Adrenal gland (tissue), 12 donors: Measurements from ENCODE around the gene FN3K. TPM values are rescaled to one million over a fixed set of nuclear protein-coding genes. Genes with fewer than 3 reads are reported as not detected.

ENCODE experiments used
- DNase-seq, 7 donors: peaks; one replicate each; pipeline ENCODE4 v3.0.0-alpha.2; 2019 to 2020
- H3K27ac ChIP-seq, 5 donors: fragments of 200-600 bp; sonication (generic) in 4 of 5; 1 replicate in 3 of 5; 2 replicates in 2 of 5; pipeline versions ENCODE4 v1.5.1 to v1.8.0; 2016 to 2020; ENCODE audit warnings: mild to moderate bottlenecking in 1 of 5
- H3K27me3 ChIP-seq: fragments of 200-600 bp; 2 replicates; pipeline ENCODE4 v1.8.0; 2021
- H3K36me3 ChIP-seq, 2 donors: fragments of 200-600 bp; replicated peaks in 1 of 2; 1 replicate in 1 of 2; 2 replicates in 1 of 2; pipeline versions ENCODE4 v1.5.1 to v1.8.0; 2018 to 2022
- H3K4me1 ChIP-seq, 2 donors: fragments of 200-600 bp; replicated peaks in 1 of 2; 1 replicate in 1 of 2; 2 replicates in 1 of 2; pipeline versions ENCODE4 v1.5.1 to v1.8.0; 2018 to 2021
- H3K4me3 ChIP-seq, 4 donors: fragments of 200-600 bp; sonication (generic) in 3 of 4; one replicate each; pipeline ENCODE4 v1.5.1; 2016 to 2018
- H3K9me3 ChIP-seq, 3 donors: fragments of 200-600 bp; sonication (generic) in 1 of 3; replicated peaks in 1 of 3; 1 replicate in 2 of 3; 2 replicates in 1 of 3; pipeline versions ENCODE4 v1.5.1 to v1.8.0; 2016 to 2021
- POLR2A ChIP-seq, 2 donors: fragments of 450-650 bp; IDR thresholded peaks; one replicate each; pipeline ENCODE4 v1.6.1; 2017; ENCODE audit warnings: antibody characterized with exemption in 2 of 2, mild to moderate bottlenecking in 2 of 2, moderate library complexity in 1 of 2
- WGBS, 4 donors: extraction: QIAGEN DNeasy Blood & Tissue Kit in 2 of 4; methylation state at CpG; one replicate each; pipeline versions ENCODE4 v1.1.5 to v1.1.7; 2013 to 2017; 5-methylcytosine and 5-hydroxymethylcytosine counted together
- intact Hi-C, 2 donors: fragments of 100-400 bp; cut with DNase I; formaldehyde crosslinking; loops; one replicate each; pipeline versions ENCODE4 v1.14.1 to v1.15.0; 2022 to 2023
- polyA plus RNA-seq, 3 donors: library from polyadenylated mRNA; stranded (reverse); fragments of 200-250 nt in 2 of 3; fragments of 350-450 nt in 1 of 3; fragmentation: Illumina TruSeq in 1 of 3; extraction: RNeasy Lipid Tissue Mini Kit (QIAGEN cat#74804) in 1 of 3; gene quantifications; one replicate each; pipeline ENCODE4 v1.2.3, GENCODE V29; 2013 to 2014
- total RNA-seq, 9 donors: library from RNA; depleted of rRNA in 4 of 9; stranded (reverse); fragments of >200 nt in 4 of 9; fragments of 120-200 nt in 1 of 9; fragmentation: NEBNext Ultra II Directional in 1 of 9; extraction: Animal tissue kit (Norgen Biotek cat#: 25700) in 1 of 9; gene quantifications; one replicate each; pipeline versions ENCODE4 v1.1.0 to v1.2.4, GENCODE V29; 2013 to 2023
- TF ChIP-seq, protein P1 (sequence below), 6 experiments: fragments of 450-650 bp in 4 of 6; fragments of 200-600 bp in 2 of 6; sonication (generic) in 1 of 6; IDR thresholded peaks; 1 replicate in 5 of 6; 2 replicates in 1 of 6; pipeline versions ENCODE4 v1.5.1 to v1.8.0; 2016 to 2021; ENCODE audit warnings: antibody characterized with exemption in 6 of 6, mild to moderate bottlenecking in 2 of 6, moderate library complexity in 1 of 6
- donor health status: healthy with polysubstance abuse.
- donor health status: Bipolar disorder and iron deficiency.
- donor health status: DM: yes; HTN: yes; CAD: no.
- donor health status: DM: no; HTN: no; CAD: no.
- donor health status: DM: no; HTN: no; CAD: no.
- donor health status: DM: yes; HTN: yes; CAD: no.

Gene FN3K
- total and polyA plus RNA-seq, 12 donors: 16.0 to 136 (median 40.8) TPM

DNA sequence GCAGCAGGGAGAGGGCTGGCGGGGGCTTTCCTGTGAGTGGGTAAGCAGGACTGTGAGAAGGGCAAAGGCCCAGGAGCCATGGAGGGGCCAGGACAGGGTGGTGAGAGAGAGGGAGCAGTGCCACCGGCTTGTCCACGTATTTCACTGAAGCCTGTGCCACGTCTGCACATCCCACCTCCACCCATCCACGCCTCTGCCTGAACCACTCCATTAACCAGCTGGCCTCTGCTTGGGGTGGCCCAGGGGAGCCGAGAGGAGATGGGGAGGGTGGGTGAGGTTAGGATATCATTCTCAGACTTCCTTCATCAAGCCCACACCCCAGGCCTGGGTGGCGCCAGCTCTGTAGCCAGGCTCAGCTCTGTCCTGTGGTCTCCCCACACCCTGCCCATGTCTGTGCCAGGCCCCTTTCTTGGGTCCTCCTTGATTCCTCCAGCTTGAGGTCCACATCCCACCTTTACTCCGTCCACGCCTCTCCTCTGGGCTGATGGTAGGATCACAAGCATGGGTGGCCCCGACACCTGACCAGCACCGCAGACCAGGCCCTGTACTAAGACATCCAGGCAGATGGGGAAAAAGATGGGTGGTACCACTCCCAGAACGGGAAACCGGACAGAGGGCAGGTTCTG is 3.2 kb upstream of the FN3K start:
- TF ChIP-seq, protein P1, sequence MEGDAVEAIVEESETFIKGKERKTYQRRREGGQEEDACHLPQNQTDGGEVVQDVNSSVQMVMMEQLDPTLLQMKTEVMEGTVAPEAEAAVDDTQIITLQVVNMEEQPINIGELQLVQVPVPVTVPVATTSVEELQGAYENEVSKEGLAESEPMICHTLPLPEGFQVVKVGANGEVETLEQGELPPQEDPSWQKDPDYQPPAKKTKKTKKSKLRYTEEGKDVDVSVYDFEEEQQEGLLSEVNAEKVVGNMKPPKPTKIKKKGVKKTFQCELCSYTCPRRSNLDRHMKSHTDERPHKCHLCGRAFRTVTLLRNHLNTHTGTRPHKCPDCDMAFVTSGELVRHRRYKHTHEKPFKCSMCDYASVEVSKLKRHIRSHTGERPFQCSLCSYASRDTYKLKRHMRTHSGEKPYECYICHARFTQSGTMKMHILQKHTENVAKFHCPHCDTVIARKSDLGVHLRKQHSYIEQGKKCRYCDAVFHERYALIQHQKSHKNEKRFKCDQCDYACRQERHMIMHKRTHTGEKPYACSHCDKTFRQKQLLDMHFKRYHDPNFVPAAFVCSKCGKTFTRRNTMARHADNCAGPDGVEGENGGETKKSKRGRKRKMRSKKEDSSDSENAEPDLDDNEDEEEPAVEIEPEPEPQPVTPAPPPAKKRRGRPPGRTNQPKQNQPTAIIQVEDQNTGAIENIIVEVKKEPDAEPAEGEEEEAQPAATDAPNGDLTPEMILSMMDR (IDR thresholded peaks at IDR 0.05): no peak
- no peak for TF ChIP-seq POLR2A (IDR thresholded peaks at IDR 0.05)
- WGBS, 4 donors: 89 to 94% (median 91%) methylated on average over 11 to 13 of the region's 13 CpGs
- H3K4me1 ChIP-seq: peaks cover 11 to 18% of the 10 kb centered on the region in 2 donors
- no peak overlapping the region for H3K27ac ChIP-seq
- no peak overlapping the region for H3K4me3 ChIP-seq
- intact Hi-C loops: no loop called here
- no peaks in the 10 kb centered on the region for H3K9me3 ChIP-seq
- peak in 1 of 7 donors; percentile 15 for DNase-seq
- no peaks in the 10 kb centered on the region for H3K27me3 ChIP-seq
- peaks cover 0 to 4% of the 10 kb centered on the region in 2 donors for H3K36me3 ChIP-seq

DNA sequence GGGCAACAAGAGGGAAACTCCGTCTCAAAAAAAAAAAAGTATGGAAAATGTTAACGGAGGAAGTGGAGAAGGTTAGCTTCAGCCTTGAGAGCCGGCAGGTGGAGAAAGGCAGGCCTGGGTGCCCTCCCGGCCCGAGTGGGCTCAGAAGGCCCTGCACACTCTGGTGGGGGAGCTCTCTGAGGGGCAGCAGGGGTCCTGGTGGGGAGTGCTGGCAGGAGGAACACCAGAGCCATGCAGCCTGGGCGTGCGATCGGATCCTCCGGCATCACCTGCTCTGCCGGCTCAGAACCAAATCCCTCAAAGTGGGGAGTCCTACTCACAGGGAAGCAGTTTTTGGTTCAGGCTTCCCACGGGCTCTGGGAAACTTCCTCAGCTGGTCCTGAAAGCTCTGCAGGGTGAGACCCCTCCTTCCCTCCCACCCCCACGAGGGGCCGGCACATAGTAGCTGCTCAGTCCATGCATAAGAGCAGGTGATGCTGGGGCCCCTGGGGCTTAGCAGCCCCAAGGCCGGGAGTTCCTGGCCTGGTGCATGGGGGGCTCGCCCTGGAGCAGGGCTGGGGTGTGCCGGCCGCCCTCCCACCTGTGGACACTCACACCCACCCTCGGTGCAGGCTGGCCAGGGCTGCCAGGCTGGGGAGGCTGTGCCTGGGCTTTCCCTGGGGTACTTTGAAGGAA is 1.2 kb downstream of the FN3K start:
- intact Hi-C loops: no loop called here
- WGBS, 4 donors: 43 to 56% (median 50%) methylated on average over 12 to 18 of the region's 18 CpGs
- Histone ChIP-seq H3K4me3 (peak overlapping the region in 2 of 4 donors; percentile 67 to 71), H3K27me3 (no peaks in the 10 kb centered on the region), H3K4me1 (peaks cover 20 to 26% of the 10 kb centered on the region in 2 donors), H3K27ac (peak overlapping the region; percentile 60 to 93 (median 89)), H3K9me3 (peaks cover 0 to 6% (median 0%) of the 10 kb centered on the region in 3 donors), H3K36me3 (peaks cover 0 to 26% of the 10 kb centered on the region in 2 donors)
- no peak for DNase-seq
- TF ChIP-seq, protein P1 (IDR thresholded peaks at IDR 0.05): no peak
- peak in 1 of 2 donors; percentile 21 for TF ChIP-seq POLR2A (IDR thresholded peaks at IDR 0.05)

DNA sequence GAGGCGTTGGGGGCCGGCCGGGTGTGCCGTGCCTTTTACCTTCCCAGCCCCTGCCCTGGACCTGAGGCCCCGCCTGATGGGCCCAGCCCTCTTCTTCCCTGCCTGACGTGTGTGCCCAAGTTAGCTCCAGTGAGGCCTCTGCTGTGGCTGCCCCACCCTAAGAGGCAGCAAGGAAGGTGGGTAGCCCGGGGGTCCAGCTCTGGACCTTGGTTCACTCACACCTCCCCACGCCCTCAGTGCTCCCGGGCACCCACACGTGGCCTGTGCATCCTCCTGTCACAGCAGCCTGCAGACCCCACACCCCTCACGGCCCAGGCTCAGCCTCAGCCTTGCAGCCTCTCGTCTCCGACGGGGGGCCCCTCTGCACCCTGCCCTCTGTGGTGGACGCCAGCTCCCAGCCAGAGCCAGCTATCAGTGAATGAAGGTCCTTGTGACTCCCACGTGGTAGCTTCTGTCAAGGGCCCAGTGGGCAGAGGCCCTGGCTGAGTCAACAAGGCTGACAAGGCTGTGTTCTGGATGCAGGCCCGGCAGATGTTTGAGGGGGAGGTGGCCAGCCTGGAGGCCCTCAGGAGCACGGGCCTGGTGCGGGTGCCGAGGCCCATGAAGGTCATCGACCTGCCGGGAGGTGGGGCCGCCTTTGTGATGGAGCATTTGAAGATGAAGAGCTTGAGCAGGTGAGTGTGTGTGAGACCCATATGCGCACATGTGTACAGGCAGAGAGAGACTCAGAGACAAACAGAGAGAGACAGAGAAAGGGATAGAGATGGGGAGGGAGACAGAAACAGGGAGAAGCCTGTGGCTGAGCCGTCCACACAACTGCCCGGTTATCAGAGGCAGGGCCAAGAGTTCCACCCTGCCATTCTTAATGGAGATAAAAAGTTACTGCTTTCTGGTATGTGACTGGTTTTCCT is 2.8 kb downstream of the FN3K start:
- H3K36me3 ChIP-seq: peaks cover 0 to 42% of the 10 kb centered on the region in 2 donors
- peaks cover 20 to 26% of the 10 kb centered on the region in 2 donors for H3K4me1 ChIP-seq
- peak; percentile 88 to 98 (median 96) for DNase-seq
- 45 to 62% (median 46%) methylated on average over 11 to 26 of the region's 26 CpGs for whole genome bisulfite sequencing, 4 donors
- peak overlapping the region in 1 of 4 donors; percentile 6 for H3K4me3 ChIP-seq
- H3K9me3 ChIP-seq: peaks cover 0 to 6% (median 0%) of the 10 kb centered on the region in 3 donors
- intact Hi-C loops: no loop called here
- TF ChIP-seq POLR2A (IDR thresholded peaks at IDR 0.05): peak in 1 of 2 donors; percentile 84
- TF ChIP-seq, protein P1 (IDR thresholded peaks at IDR 0.05): no peak
- H3K27ac ChIP-seq: peak overlapping the region in 4 of 5 donors; percentile 44 to 93 (median 90)
- no peaks in the 10 kb centered on the region for H3K27me3 ChIP-seq
